GM18873 (cell line): ENCODE results near the gene CRHBP.

ENCODE experiments used
- ATAC-seq: cut with Tn5 transposase; IDR thresholded peaks from one replicate; pipeline ENCODE4 v1.9.1; 2021; ENCODE audit warnings: mild to moderate bottlenecking, moderate library complexity, moderate number of reproducible peaks; ENCODE audit not compliant: unreplicated experiment, low FRiP score

The CRHBP gene

DNA sequence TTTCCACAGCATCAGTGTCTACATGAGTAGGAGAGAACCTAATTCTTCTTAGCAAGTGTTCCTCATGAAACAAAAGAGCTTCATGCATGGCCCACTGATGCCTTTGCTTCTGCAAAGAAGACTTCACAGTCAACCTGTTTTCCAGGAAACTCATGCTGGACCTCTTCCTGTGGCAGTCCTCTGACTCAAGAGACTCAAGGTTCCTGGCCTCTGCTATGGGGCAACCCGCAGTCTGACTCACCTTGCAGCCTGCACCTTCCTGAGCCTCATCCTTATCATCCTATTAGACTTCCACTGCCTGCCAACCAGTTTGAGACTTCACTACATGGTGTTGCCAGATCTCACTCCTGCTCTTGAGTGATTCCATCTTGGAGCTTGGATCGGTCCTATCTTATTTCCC lies 59.8 kb downstream of the CRHBP start:
- ATAC-seq, result no peak

DNA sequence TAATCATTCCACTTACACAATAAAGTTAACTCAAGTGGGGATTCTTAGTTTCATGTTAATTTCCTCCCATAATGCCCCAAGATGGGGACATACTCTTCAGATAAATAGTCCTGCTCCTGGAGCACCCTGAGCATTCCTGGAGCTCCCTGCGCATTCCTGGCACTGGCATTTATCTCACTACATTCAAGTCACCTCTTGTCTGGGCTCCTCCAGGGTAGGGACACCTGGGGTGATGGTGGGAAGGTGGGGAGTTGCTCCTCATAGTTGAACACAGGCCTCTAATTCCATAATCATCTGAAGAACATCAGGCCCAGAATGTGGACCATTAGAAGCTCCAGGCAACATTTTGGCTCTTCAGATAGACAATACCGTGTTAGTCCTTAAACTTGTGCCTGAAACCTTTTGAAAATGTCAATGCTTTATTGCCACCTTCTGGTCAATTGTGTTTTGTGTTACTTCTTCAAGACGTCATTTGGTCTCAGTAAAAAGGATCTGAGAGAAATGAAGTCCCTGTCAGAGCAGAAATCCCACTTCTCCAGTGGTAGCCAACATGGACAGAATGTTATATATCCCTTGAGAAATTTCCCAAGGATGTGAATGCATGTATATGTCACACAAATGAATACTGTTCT lies 63.2 kb downstream of the CRHBP start:
- ATAC-seq, result no peak

DNA sequence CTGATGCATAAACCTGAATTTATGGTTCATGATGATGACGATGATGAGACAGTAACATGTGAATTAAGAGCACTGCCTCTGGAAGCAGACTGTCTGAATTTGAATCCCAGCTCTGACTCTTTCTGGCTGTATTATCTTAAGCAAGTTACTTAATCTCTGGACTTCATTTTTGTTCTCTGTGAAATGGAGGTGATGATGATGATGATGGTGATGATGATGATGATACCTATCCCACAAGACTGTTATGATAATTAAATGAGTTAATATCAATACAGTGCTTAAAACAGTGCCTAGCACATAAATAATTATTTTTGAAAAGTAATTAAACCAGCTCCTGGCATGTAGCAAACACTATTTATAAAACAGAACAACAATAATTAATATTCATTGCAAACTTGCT lies 64.1 kb downstream of the CRHBP start:
- no peak for ATAC-seq

DNA sequence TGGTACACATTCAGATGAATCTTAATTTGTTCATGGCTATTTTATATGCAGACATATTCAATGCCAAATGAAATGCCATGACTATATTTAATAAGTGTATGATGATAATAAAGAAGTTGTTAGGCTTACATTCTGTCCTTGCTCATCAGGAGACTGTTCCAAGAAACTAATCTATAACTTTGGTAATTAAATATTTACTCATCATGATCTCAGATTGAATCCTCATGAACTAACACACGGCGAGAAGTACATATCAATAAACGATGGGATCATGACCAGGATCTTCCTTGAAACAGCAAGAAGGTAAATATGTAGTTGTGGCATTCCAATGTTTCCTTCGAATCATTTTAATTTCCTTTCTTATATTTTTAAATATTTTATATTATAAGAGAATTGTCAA lies 64.8 kb downstream of the CRHBP start:
- no peak for ATAC-seq
